Measurements from ENCODE around the gene MORN1.

The MORN1 gene

GRCh38 chr1:2413495-2414296 lies 22.3 kb upstream of the MORN1 start:
- Histone ChIP-seq H3K9me2 (ENCODE audit: low read depth, low read length) (no peaks in the 10 kb centered on the region), H3K4me1 (ENCODE audit: insufficient read depth, low read length, severe bottlenecking) (peaks cover 37% of the 10 kb centered on the region), H2AFZ (ENCODE audit: low read length) (no peak overlapping the region), H3K79me2 (ENCODE audit: insufficient read depth, low read length) (no peaks in the 10 kb centered on the region), H3K4me2 (ENCODE audit: low read length) (peak overlapping the region; percentile 85), H3K9ac (ENCODE audit: low read length) (peak overlapping the region; percentile 82), H3K4me3 (ENCODE audit: low read depth, low read length, poor library complexity, severe bottlenecking) (peak overlapping the region; percentile 92), H3K9me3 (ENCODE audit: low read length) (no peaks in the 10 kb centered on the region), H3K36me3 (ENCODE audit: insufficient read depth, low read length) (peaks cover under 1% of the 10 kb centered on the region; the same call in 1 of the 2 replicates), H3K27ac (ENCODE audit: low read depth, low read length, poor library complexity, severe bottlenecking) (no peak overlapping the region), H3K27me3 (ENCODE audit: insufficient read depth, low read length) (no peaks in the 10 kb centered on the region; the same call in 1 of the 2 replicates), H3F3A (ENCODE audit: insufficient read depth, low read length) (no peaks in the 10 kb centered on the region), H4K20me1 (ENCODE audit: insufficient read depth, low read length) (no peaks in the 10 kb centered on the region)
- TF ChIP-seq CTCF (IDR thresholded peaks at IDR 0.05; ENCODE audit: low read length) (no peak), EZH2 (IDR thresholded peaks at IDR 0.05; ENCODE audit: borderline replicate concordance, low read length) (no peak)

DNA sequence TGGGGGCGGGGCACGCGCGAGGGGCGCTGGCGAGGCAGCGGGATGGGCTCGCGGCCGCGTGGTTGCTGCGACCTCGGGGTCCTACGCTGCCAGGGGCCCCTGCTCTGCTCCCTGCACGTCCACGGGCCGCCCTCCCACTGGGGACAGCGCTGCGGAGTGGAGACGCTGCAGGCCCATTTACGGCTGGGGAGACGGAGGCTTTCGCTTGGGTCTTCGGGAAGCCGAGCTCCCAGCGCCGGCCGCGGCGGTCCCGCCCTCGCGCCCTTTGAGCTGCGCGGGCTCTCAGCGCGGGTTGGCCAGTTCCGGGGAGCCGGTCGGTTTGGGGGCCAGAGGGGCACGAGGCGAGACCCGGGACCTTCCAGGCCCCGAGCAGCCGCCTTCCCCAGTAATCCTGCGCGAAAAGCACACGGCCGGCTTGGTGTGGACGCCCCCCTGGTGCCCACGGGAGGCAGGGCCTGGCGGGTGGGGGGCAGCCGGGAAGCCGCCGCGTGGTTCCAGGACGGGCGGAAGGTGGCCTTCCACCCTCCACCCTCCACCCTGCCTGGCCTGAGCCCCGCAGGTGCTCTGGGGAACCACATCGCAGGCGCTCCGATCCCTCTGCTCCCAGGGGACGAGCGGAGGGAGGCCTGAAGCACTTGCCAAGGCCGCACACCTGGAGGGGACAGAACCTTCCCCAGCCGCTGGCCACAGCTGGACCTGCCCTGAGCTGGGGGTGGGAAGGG lies 21.6 kb upstream of the MORN1 start:
- Histone ChIP-seq H3K9me3 (ENCODE audit: low read length) (no peaks in the 10 kb centered on the region), H3K27me3 (ENCODE audit: insufficient read depth, low read length) (no peaks in the 10 kb centered on the region), H3K4me1 (ENCODE audit: insufficient read depth, low read length, severe bottlenecking) (peaks cover 37% of the 10 kb centered on the region), H3K27ac (ENCODE audit: low read depth, low read length, poor library complexity, severe bottlenecking) (peak overlapping the region; percentile 18), H3K9me2 (ENCODE audit: low read depth, low read length) (no peaks in the 10 kb centered on the region), H3K4me2 (ENCODE audit: low read length) (peak overlapping the region; percentile 85), H2AFZ (ENCODE audit: low read length) (no peak overlapping the region), H3K36me3 (ENCODE audit: insufficient read depth, low read length) (peaks cover 8% of the 10 kb centered on the region; the same call in 1 of the 2 replicates), H4K20me1 (ENCODE audit: insufficient read depth, low read length) (no peaks in the 10 kb centered on the region), H3K4me3 (ENCODE audit: low read depth, low read length, poor library complexity, severe bottlenecking) (peak overlapping the region; percentile 92), H3K79me2 (ENCODE audit: insufficient read depth, low read length) (no peaks in the 10 kb centered on the region), H3F3A (ENCODE audit: insufficient read depth, low read length) (no peaks in the 10 kb centered on the region), H3K9ac (ENCODE audit: low read length) (peak overlapping the region; percentile 82)
- no peak for TF ChIP-seq EZH2 (IDR thresholded peaks at IDR 0.05; ENCODE audit: borderline replicate concordance, low read length)
- TF ChIP-seq CTCF (IDR thresholded peaks at IDR 0.05; ENCODE audit: low read length), result no peak

- Histone ChIP-seq H3K4me1 (ENCODE audit: insufficient read depth, low read length, severe bottlenecking) (peaks cover 37% of the 10 kb centered on the region), H3K27me3 (ENCODE audit: insufficient read depth, low read length) (no peaks in the 10 kb centered on the region), H2AFZ (ENCODE audit: low read length) (no peak within 1 kb of the TSS), H3K27ac (ENCODE audit: low read depth, low read length, poor library complexity, severe bottlenecking) (peak within 1 kb of the TSS; percentile 18), H3F3A (ENCODE audit: insufficient read depth, low read length) (no peaks in the 10 kb centered on the region), H3K79me2 (ENCODE audit: insufficient read depth, low read length) (no peaks in the 10 kb centered on the region), H3K9me2 (ENCODE audit: low read depth, low read length) (no peaks in the 10 kb centered on the region), H3K4me2 (ENCODE audit: low read length) (peak within 1 kb of the TSS; percentile 85), H3K9ac (ENCODE audit: low read length) (peak within 1 kb of the TSS; percentile 82), H3K36me3 (ENCODE audit: insufficient read depth, low read length) (peaks cover 10% of the 10 kb centered on the region; the same call in 1 of the 2 replicates), H4K20me1 (ENCODE audit: insufficient read depth, low read length) (no peaks in the 10 kb centered on the region), H3K9me3 (ENCODE audit: low read length) (no peaks in the 10 kb centered on the region), H3K4me3 (ENCODE audit: low read depth, low read length, poor library complexity, severe bottlenecking) (peak within 1 kb of the TSS; percentile 92)
- no peak for TF ChIP-seq CTCF (IDR thresholded peaks at IDR 0.05; ENCODE audit: low read length)
- TF ChIP-seq EZH2 (IDR thresholded peaks at IDR 0.05; ENCODE audit: borderline replicate concordance, low read length), result no peak
These were observed 21.0 kb upstream of the MORN1 start, which contains the start of gene PEX10 for GRCh38 chr1:2412395-2412772. TSS of gene PEX10 (minus strand) at chr1:2412564. CDS start at chr1:2412502, 62 bp downstream.

All from OCI-LY1 (cell line).